HepG2 (cell line): Measurements from ENCODE around the gene AFTPH. TPM values are rescaled to one million over a fixed set of nuclear protein-coding genes. Genes with fewer than 3 reads are reported as not detected.
A peak's percentile ranks its signal among the peaks of the same experiment; 100 is the strongest.

Experiments
- CBFB ChIP-seq: sonication (generic); formaldehyde crosslinking; IDR thresholded peaks from 2 replicates; pipeline ENCODE4 v1.4.0; 2020; ENCODE audit warnings: missing genetic modification reagents
- FOXK2 ChIP-seq: fragments of 450-650 bp; IDR thresholded peaks from 2 replicates; pipeline ENCODE4 v1.6.1; 2016
- FUBP1 ChIP-seq: sonication (generic); formaldehyde crosslinking; IDR thresholded peaks from 2 replicates; pipeline ENCODE4 v1.5.1; 2020; ENCODE audit warnings: missing genetic modification reagents, mild to moderate bottlenecking, borderline replicate concordance
- HNRNPK ChIP-seq: fragments of 200-400 bp; formaldehyde crosslinking; IDR thresholded peaks from 2 replicates; pipeline ENCODE4 v1.6.1; 2018; ENCODE audit warnings: low read length, low read depth, moderate library complexity, mild to moderate bottlenecking; ENCODE audit not compliant: poor library complexity, severe bottlenecking
- LBX2 ChIP-seq: sonication (generic); formaldehyde crosslinking; IDR thresholded peaks from 2 replicates; pipeline ENCODE4 v1.5.0; 2020; ENCODE audit warnings: missing genetic modification reagents, mild to moderate bottlenecking, borderline replicate concordance
- MAFF ChIP-seq: IDR thresholded peaks from 2 replicates; pipeline ENCODE4 v1.6.1; 2011; ENCODE audit warnings: low read depth, low read length, improper control_type of control experiment
- NCOA2 ChIP-seq: sonication (generic); formaldehyde crosslinking; IDR thresholded peaks from 2 replicates; pipeline ENCODE4 v1.8.0; 2022; ENCODE audit warnings: inconsistent platforms
- SIN3A ChIP-seq: IDR thresholded peaks from 2 replicates; pipeline ENCODE4 v1.6.1; 2011; ENCODE audit warnings: low read depth, mild to moderate bottlenecking, control low read depth, low read length, borderline replicate concordance
- THRA ChIP-seq: sonication (generic); formaldehyde crosslinking; IDR thresholded peaks from 2 replicates; pipeline ENCODE4 v1.4.0; 2020; ENCODE audit warnings: missing genetic modification reagents, borderline replicate concordance
- ZBTB20 ChIP-seq: sonication (generic); formaldehyde crosslinking; IDR thresholded peaks from 2 replicates; pipeline ENCODE4 v1.8.1; 2023; ENCODE audit warnings: missing genetic modification reagents, low read depth, mild to moderate bottlenecking, borderline replicate concordance
- ZFP41 ChIP-seq: sonication (generic); formaldehyde crosslinking; IDR thresholded peaks from 2 replicates; pipeline ENCODE4 v1.4.0; 2020; ENCODE audit warnings: mild to moderate bottlenecking, missing genetic modification reagents, borderline replicate concordance
- ZHX1 ChIP-seq: sonication (generic); formaldehyde crosslinking; IDR thresholded peaks from 2 replicates; pipeline ENCODE4 v1.8.1; 2022; ENCODE audit warnings: low read depth, mild to moderate bottlenecking, missing genetic modification reagents
- ZNF142 ChIP-seq: sonication (generic); formaldehyde crosslinking; IDR thresholded peaks from 2 replicates; pipeline ENCODE4 v1.4.0; 2020; ENCODE audit warnings: missing genetic modification reagents
- ZNF160 ChIP-seq: sonication (generic); formaldehyde crosslinking; IDR thresholded peaks from 2 replicates; pipeline ENCODE4 v1.8.0; 2022; ENCODE audit warnings: mild to moderate bottlenecking, inconsistent platforms, missing genetic modification reagents
- ZNF567 ChIP-seq: sonication (generic); formaldehyde crosslinking; IDR thresholded peaks from 2 replicates; pipeline ENCODE4 v1.8.1; 2023; ENCODE audit warnings: mild to moderate bottlenecking, missing genetic modification reagents, borderline replicate concordance
- ZSCAN30 ChIP-seq: sonication (generic); formaldehyde crosslinking; IDR thresholded peaks from 2 replicates; pipeline ENCODE4 v1.5.0; 2020; ENCODE audit warnings: mild to moderate bottlenecking, missing genetic modification reagents
- polyA plus RNA-seq, 8 experiments: library from polyadenylated mRNA; depleted of rRNA in 3 of 8; stranded (reverse) in 7 of 8; unstranded in 1 of 8; fragments of >200 nt; fragmentation: Illumina TruSeq in 4 of 8; extraction: Trizol in 4 of 8; gene quantifications; 2 replicates each; pipeline versions ENCODE4 v1.2.1 to v1.2.3, GENCODE V29; 2011 to 2016; ENCODE audit warnings: low read depth in 4 of 8, missing spikeins in 1 of 8, mixed read lengths in 1 of 8; ENCODE audit not compliant: insufficient read depth in 1 of 8
- total RNA-seq, 5 experiments: library from RNA; depleted of rRNA; stranded (reverse); fragments of >200 nt; fragmentation: Illumina TruSeq; extraction: Trizol; gene quantifications; 2 replicates each; pipeline ENCODE4 v1.2.3, GENCODE V29; 2016; ENCODE audit warnings: low read depth in 1 of 5

AFTPH gene
- total and polyA plus RNA-seq, 2 of the 13 experiments (the other 11 are each of a cell fraction or from before 2014, with no cell fraction given) = 27.5 to 36.8 TPM

- no peak for TF ChIP-seq ZNF142 (CRISPR knock-in tag)
- no peak for TF ChIP-seq ZNF160 (CRISPR knock-in tag)
- TF ChIP-seq ZHX1 (CRISPR knock-in tag) = no peak
- TF ChIP-seq FOXK2 = no peak
- TF ChIP-seq MAFF = no peak
- TF ChIP-seq CBFB (CRISPR knock-in tag) = no peak
- TF ChIP-seq ZBTB20 = no peak
- TF ChIP-seq FUBP1 (CRISPR knock-in tag) = no peak
- peak; percentile 66; the same call in 1 of the 2 replicates for TF ChIP-seq NCOA2 (CRISPR knock-in tag)
- no peak for TF ChIP-seq SIN3A
- TF ChIP-seq ZSCAN30 (CRISPR knock-in tag) = no peak
- TF ChIP-seq THRA (CRISPR knock-in tag) = no peak
- TF ChIP-seq ZNF567 (CRISPR knock-in tag) = no peak
- TF ChIP-seq HNRNPK = no peak
- no peak for TF ChIP-seq LBX2 (CRISPR knock-in tag)
- no peak for TF ChIP-seq ZFP41 (CRISPR knock-in tag)
Measured at GRCh38 chr2:64516651-64517510, 7.2 kb upstream of the AFTPH start (continued).
